Immature natural killer cell (primary cell): ENCODE measurements around the gene KCTD14. TPM values are rescaled to one million over a fixed set of nuclear protein-coding genes. Genes with fewer than 3 reads are reported as not detected.
"Not testable (repeated sequence)": the region's sequence is repeated elsewhere in the genome, so short reads cannot be mapped to it uniquely, and the experiment has no call there.

Source experiments
- DNase-seq, 3 donors: peaks; one replicate each; pipeline ENCODE4 v3.0.0; 2022; ENCODE audit warnings: mixed read lengths in 1 of 3
- H3K27ac Mint-ChIP-seq, 6 donors: one replicate each; pipeline ENCODE4 v1.8.0; 2020; ENCODE audit warnings: mixed read lengths in 6 of 6, mild to moderate bottlenecking in 5 of 6, inconsistent platforms in 4 of 6, moderate library complexity in 3 of 6
- H3K27me3 Mint-ChIP-seq, 3 donors: one replicate each; pipeline ENCODE4 v1.8.0; 2020 to 2021; ENCODE audit warnings: low read depth in 3 of 3, mild to moderate bottlenecking in 3 of 3, mixed read lengths in 3 of 3, moderate library complexity in 3 of 3, inconsistent platforms in 1 of 3
- H3K36me3 Mint-ChIP-seq, 3 donors: one replicate each; pipeline ENCODE4 v1.8.0; 2020; ENCODE audit warnings: mixed read lengths in 3 of 3, inconsistent platforms in 2 of 3, mild to moderate bottlenecking in 2 of 3
- H3K4me1 Mint-ChIP-seq, 2 donors: one replicate each; pipeline ENCODE4 v1.8.0; 2020; ENCODE audit warnings: inconsistent platforms in 2 of 2, mild to moderate bottlenecking in 2 of 2, mixed read lengths in 2 of 2, moderate library complexity in 1 of 2
- H3K4me3 Mint-ChIP-seq, 5 donors: one replicate each; pipeline ENCODE4 v1.8.0; 2020; ENCODE audit warnings: mild to moderate bottlenecking in 5 of 5, mixed read lengths in 5 of 5, inconsistent platforms in 3 of 5, moderate library complexity in 3 of 5
- H3K9me3 Mint-ChIP-seq, 6 donors: one replicate each; pipeline ENCODE4 v1.8.0; 2020; ENCODE audit warnings: mild to moderate bottlenecking in 6 of 6, mixed read lengths in 6 of 6, inconsistent platforms in 4 of 6, moderate library complexity in 3 of 6
- polyA plus RNA-seq, 3 donors: library from polyadenylated mRNA; unstranded; fragments of 300-500 nt; fragmentation: Illumina TruSeq; gene quantifications; one replicate each; pipeline ENCODE4 v1.2.3, GENCODE V29; 2021

The KCTD14 gene
- polyA plus RNA-seq, 3 donors from 2014 or later, result 0.82 TPM; not detected in 2

DNA sequence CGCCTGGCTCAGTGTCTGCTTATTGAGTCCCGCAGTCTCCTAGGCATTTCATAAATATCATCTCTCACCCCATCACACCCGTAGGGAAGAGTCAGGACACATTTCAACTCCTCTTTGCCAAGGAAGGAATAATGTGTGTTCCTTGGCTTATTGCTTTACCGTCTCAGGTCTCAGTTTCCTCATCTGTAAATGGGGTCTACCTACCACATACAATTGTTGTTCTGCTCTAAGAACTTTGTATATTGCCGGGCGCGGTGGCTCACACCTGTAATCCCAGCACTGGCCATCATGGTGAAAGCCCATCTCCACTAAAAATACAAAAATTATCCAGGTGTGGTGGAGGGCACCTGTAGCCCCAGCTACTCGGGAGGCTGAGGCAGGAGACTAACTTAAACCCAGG lies 37.5 kb upstream of the KCTD14 start:
- H3K36me3 Mint-ChIP-seq, result peaks cover 0 to 3% (median 0%) of the 10 kb centered on the region in 3 donors
- no peaks in the 10 kb centered on the region for H3K27me3 Mint-ChIP-seq
- H3K27ac Mint-ChIP-seq, result no peak overlapping the region
- no peaks in the 10 kb centered on the region for H3K4me1 Mint-ChIP-seq
- no peak for DNase-seq
- H3K9me3 Mint-ChIP-seq, result no peaks in the 10 kb centered on the region
- no peak overlapping the region for H3K4me3 Mint-ChIP-seq

DNA sequence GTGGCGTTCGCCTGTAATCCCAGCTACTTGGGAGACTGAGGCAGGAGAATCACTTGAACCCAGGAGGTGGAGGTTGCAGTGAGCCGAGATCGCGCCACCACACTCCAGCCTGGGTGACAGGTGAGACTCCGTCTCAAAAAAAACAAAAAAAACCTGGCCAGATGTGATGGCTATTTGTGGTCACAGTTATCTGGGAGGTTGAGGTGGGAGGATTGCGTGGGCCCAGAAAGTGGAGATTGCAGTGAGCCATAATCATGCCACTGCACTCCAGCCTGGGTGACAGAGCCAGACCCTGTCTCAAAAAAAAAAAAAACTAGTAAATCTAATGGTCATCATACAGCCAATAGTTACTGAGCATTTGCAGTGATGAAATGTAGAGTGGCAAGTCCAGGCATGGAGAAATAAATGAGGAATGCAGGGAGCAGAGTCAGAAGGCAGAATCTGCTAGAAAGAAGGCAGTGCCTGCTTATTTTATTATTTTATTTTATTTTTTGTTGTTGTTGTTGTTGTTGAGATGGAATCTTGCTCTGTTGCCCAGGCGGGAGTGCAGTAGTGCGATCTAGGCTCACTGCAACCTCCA lies 36.8 kb upstream of the KCTD14 start:
- DNase-seq, H3K27me3 Mint-ChIP-seq, H3K36me3 Mint-ChIP-seq, H3K4me3 Mint-ChIP-seq, H3K27ac Mint-ChIP-seq, H3K4me1 Mint-ChIP-seq, H3K9me3 Mint-ChIP-seq: not testable (repeated sequence)

DNA sequence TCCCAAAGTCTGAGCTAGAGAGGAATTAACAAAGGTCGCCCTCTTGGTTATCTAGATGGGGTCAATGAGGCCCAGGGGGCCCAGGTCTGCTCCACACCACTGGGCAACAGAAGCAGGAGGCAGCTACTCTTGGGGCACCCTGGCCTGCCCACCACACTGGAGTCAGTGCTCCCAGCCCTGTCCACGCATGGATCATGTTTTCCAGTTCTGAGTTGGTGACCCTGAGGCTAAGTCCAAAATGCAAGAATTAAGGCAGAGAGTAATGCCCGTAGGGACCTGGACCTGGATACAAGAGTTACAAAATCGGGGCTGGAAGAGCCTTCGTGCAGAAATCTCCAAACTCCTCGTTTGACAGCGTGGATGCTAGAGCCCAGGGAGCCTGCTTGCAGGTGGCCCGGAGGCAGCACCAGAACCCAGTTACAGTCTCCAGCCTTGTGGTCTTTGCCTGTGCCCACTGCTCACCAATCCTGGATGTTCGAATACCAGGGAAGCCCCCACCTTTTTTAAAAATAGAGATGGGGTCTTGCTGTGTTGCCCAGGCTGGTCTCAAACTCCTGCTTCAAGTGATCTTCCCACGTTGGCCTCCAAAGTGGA lies 34.5 kb upstream of the KCTD14 start:
- no peaks in the 10 kb centered on the region for H3K9me3 Mint-ChIP-seq

DNA sequence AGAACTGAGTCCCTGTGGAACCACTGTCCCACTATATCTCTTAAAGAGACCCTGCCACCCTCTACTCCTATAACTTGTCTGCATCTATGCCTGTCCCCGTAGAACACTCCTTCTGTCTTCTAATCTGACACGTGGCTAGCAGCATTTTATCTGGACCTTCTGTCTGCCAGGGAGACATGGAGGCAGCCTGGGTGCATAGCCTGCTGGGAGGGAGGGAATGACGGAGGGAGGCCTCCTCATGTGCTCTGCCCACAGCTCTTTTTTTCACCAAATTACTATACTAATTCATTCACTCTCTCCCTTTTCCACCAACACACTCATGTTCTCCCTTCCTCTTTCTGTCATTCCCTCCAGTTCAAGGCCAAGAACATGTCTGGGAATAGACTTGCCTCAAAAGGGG lies 33.0 kb upstream of the KCTD14 start:
- Mint-ChIP-seq H3K9me3 (no peaks in the 10 kb centered on the region), H3K4me1 (no peaks in the 10 kb centered on the region), H3K4me3 (no peak overlapping the region), H3K27me3 (no peaks in the 10 kb centered on the region), H3K27ac (no peak overlapping the region), H3K36me3 (no peaks in the 10 kb centered on the region)
- DNase-seq, result no peak

More for the DNA sequence above, 34.5 kb upstream of the KCTD14 start:
- Mint-ChIP-seq H3K27ac (no peak overlapping the region), H3K4me3 (no peak overlapping the region), H3K36me3 (no peaks in the 10 kb centered on the region), H3K4me1 (no peaks in the 10 kb centered on the region), H3K27me3 (no peaks in the 10 kb centered on the region)
- DNase-seq, result no peak

DNA sequence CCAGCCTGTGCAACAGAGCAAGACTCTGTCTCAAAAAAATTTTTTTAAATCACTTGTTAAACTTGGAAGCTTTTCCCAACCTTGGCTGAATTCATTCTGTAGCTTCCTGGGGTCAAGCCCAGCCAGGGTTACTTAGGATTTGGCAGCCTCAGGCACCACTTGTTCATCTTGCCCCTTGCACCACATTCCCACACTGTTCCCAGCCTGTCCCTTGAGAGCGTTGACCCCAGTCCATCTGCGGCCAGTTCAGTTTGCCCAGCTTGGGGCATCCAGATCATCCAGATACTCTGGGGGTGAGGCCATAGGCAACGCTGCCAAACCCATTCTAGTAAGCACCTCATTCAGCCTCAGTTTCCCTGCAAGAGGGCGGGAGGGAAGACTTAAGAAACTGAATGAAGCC lies 31.9 kb upstream of the KCTD14 start:
- H3K27me3 Mint-ChIP-seq, result peaks cover 0 to under 1% (median 0%) of the 10 kb centered on the region in 3 donors
- H3K27ac Mint-ChIP-seq, result no peak overlapping the region
- H3K36me3 Mint-ChIP-seq, result no peaks in the 10 kb centered on the region
- H3K4me3 Mint-ChIP-seq, result no peak overlapping the region
- no peaks in the 10 kb centered on the region for H3K4me1 Mint-ChIP-seq
- no peaks in the 10 kb centered on the region for H3K9me3 Mint-ChIP-seq
- DNase-seq, result no peak

DNA sequence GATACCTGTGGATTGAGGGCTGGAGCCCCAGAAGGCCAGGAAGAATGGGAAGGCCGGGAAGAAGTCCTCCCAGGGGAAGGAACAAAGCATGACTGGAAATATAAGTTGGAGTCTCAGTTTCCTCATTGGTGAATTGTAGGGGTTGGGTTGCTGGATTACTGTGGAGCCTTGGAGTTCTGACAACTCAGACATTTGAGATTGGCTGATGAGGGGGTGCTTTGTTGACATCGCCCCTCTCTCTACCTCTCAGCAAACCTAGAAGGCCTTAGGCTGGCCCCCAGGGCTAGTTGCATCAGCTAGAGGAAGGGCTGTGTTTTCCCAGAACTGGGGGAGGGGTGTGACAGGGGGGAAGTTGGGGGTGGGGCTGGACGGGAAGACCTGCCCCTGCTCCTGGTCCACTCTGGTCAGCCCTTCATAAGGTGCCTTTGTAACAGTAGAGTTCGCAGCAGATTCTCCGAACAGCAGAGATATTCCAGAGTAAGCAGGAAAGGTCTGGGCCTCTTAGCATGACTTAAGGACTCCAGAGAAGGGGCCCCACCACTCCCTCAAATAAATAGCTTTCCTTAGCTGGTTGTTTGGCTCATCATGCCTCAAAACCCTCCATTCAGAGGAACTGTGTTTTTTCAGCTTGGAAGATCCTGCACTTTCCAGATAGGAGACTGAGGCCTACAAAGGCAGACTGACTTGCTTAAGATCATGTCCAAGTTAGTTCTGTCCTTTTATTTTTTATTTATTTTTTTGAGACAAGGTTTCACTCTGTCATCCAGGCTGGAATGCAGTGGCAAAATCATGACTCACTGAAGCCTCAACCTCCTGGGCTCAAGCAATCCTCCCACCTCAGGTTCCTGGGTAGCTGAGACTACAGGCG lies 28.1 kb upstream of the KCTD14 start:
- H3K4me3 Mint-ChIP-seq, result no peak overlapping the region
- H3K4me1 Mint-ChIP-seq, result peaks cover 0 to 2% of the 10 kb centered on the region in 2 donors
- no peak overlapping the region for H3K27ac Mint-ChIP-seq
- H3K27me3 Mint-ChIP-seq, result peaks cover 0 to 3% (median 2%) of the 10 kb centered on the region in 3 donors
- DNase-seq, result no peak
- no peaks in the 10 kb centered on the region for H3K36me3 Mint-ChIP-seq
- H3K9me3 Mint-ChIP-seq, result peaks cover 0 to 2% (median 0%) of the 10 kb centered on the region in 6 donors

DNA sequence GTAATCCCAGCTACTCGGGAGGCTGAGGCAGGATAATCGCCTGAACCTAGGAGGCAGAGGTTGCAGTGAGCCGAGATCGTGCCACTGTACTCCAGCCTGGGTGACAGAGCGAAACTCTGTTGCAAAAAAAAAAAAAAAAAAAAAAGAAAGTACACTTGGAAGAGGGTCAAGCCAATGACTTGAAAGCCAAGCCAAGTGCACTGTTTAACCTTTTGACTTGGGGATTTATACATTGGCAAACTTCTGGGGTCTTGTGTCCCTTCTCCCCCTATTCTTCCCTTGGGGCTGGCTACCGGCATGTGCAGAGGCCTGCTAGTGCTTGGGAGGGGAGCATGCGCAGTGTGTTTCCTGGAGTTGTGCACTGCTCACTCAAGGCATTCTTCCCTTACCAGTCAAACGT lies 26.3 kb upstream of the KCTD14 start:
- Mint-ChIP-seq H3K27ac (peak overlapping the region in 1 of 6 donors; percentile 29), H3K36me3 (no peaks in the 10 kb centered on the region), H3K9me3 (peaks cover 0 to 2% (median 0%) of the 10 kb centered on the region in 6 donors), H3K4me1 (peaks cover 5 to 10% of the 10 kb centered on the region in 2 donors), H3K4me3 (no peak overlapping the region), H3K27me3 (peaks cover 0 to 3% (median 2%) of the 10 kb centered on the region in 3 donors)
- no peak for DNase-seq

DNA sequence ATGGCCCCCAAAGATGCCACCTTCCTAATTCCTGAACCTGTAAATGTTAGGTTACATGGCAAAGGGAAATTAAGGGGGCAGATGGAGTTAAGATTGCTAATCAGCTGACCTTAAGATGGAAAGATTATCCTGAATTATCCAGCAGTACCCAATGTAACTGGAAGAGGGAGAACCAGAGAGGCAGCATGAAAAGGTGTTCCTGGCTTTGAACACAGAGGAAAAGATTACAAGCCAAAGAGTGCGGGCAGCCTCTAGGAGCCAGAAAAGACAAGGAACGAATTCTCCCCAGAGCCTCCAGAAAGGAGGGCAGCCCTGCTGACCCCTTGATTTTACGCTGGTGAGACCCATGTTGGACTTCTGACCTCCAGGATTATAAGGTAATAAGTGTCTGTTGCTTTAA lies 25.5 kb upstream of the KCTD14 start:
- Mint-ChIP-seq H3K36me3 (no peaks in the 10 kb centered on the region), H3K27me3 (peaks cover 0 to 5% (median 2%) of the 10 kb centered on the region in 3 donors), H3K4me1 (peaks cover 5 to 10% of the 10 kb centered on the region in 2 donors), H3K27ac (peak overlapping the region in 1 of 6 donors; percentile 29), H3K9me3 (peaks cover 0 to 2% (median 0%) of the 10 kb centered on the region in 6 donors), H3K4me3 (no peak overlapping the region)
- no peak for DNase-seq

DNA sequence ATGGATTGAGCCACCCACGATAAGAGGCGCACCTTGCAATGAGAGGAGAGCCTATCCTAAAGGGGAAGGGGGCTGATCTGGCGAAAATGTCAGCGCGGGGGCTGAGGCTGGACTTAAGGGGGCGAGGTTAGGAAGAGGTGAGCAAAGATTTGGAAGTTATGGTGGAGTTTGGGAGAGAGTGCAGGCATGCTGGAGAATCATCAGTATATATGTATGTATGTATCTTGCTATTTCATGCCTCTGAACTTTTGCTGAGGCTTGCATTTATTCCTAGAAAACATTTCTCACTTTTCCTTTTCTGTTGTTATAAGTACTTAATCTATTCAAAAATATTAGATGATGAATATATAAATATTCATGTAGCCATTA lies 23.4 kb upstream of the KCTD14 start:
- H3K27ac Mint-ChIP-seq, result no peak overlapping the region
- H3K4me1 Mint-ChIP-seq, result peaks cover 7 to 10% of the 10 kb centered on the region in 2 donors
- DNase-seq, result no peak
- H3K36me3 Mint-ChIP-seq, result no peaks in the 10 kb centered on the region
- peak overlapping the region in 1 of 5 donors; percentile 58 for H3K4me3 Mint-ChIP-seq
- H3K9me3 Mint-ChIP-seq, result peaks cover 0 to 2% (median 0%) of the 10 kb centered on the region in 6 donors
- H3K27me3 Mint-ChIP-seq, result peaks cover 0 to 5% (median 2%) of the 10 kb centered on the region in 3 donors

DNA sequence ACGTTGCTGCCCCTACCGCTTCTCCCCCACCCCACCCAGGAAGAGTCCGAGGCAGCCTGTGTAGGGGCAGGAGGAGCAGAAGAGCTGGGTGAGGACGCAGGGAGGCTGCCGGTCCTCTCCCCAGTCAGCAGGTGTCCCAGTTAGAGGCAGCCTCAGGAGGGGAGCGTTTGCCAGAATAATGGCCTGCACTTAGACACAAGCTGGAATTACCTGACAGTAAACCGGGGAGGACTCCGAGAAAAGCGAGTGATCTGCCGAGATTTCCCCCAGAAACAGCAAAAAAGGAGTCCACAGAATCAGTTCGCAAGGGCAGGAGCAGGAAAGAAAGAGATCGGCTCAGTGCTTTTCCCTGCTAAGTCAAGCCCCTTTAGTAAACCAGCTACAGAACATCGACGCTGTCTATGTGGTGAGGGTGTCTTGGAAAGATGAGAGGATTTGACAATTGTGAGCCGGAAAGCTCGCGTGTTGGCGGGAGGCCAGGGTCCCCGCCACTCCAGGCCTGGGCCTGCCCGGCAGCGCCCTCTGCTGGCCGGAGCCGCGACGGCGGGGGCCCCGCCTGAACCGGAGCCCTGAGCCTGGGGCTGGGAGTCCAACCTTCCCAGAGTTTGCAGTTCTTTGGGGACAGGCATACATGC lies 22.9 kb upstream of the KCTD14 start:
- H3K9me3 Mint-ChIP-seq, result peaks cover 0 to 2% (median 0%) of the 10 kb centered on the region in 6 donors
- peaks cover 9 to 10% of the 10 kb centered on the region in 2 donors for H3K4me1 Mint-ChIP-seq
- peak; percentile 64 to 72 (median 71) for DNase-seq
- H3K4me3 Mint-ChIP-seq, result peak overlapping the region in 4 of 5 donors; percentile 30 to 67 (median 54)
- H3K36me3 Mint-ChIP-seq, result no peaks in the 10 kb centered on the region
- peaks cover 0 to 5% (median 2%) of the 10 kb centered on the region in 3 donors for H3K27me3 Mint-ChIP-seq
- H3K27ac Mint-ChIP-seq, result no peak overlapping the region

DNA sequence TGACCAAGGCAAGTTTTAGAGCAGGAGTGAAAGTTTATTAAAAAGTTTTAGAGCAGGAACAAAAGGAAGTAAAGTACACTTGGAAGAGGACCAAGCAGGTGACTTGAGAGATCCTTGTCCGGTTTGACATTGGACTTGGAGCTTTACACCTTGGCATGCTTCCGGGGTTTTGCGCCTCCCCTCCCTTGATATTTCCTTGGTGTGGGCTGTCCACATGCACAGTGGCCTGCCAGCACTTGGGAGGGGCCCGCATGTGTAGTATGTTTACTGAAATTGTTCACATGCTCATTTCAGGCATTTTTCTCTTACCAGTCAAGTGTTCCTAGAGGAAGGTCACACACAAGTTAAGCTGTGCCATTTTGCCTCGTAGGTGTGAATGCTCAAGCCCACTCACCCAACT lies 21.6 kb upstream of the KCTD14 start:
- Mint-ChIP-seq H3K9me3 (peaks cover 0 to 2% (median 0%) of the 10 kb centered on the region in 6 donors), H3K27ac (no peak overlapping the region)

DNA sequence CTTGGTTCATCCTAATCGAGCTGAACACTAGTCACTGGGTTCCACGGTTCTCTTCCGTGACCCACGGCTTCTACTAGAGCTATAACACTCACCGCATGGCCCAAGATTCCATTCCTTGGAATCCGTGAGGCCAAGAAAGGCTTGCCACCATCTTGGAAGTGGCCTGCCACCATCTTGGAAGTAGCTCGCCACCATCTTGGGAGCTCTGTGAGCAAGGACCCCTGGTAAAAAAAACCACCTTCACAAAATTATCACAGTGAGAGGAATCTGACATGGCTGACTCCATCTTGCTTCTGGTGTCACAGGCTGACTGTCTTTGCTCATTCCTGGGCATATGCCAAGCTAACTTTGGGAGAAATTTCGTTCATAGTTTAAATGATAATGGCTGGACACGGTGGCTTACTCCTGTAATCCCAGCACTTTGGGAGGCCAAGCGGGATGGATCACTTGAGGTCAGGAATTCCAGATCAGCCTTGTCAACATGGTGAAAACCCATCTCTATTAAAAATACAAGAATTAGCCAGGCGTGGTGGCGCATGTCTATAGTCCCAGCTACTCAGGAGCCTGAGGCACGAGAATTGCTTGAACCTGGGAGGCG lies 18.9 kb upstream of the KCTD14 start:
- Mint-ChIP-seq H3K27ac (peak overlapping the region in 2 of 6 donors; percentile 48 to 52), H3K4me1 (peaks cover 23 to 24% of the 10 kb centered on the region in 2 donors), H3K27me3 (peaks cover 1 to 2% (median 2%) of the 10 kb centered on the region in 3 donors), H3K36me3 (no peaks in the 10 kb centered on the region), H3K9me3 (peaks cover 0 to 2% (median 0%) of the 10 kb centered on the region in 6 donors), H3K4me3 (peak overlapping the region in 1 of 5 donors; percentile 47)
- no peak for DNase-seq

More for the DNA sequence above, 21.6 kb upstream of the KCTD14 start:
- no peak overlapping the region for H3K4me3 Mint-ChIP-seq
- H3K4me1 Mint-ChIP-seq, result peaks cover 16 to 19% of the 10 kb centered on the region in 2 donors
- no peaks in the 10 kb centered on the region for H3K36me3 Mint-ChIP-seq
- peaks cover 1 to 3% (median 2%) of the 10 kb centered on the region in 3 donors for H3K27me3 Mint-ChIP-seq
- DNase-seq, result no peak

DNA sequence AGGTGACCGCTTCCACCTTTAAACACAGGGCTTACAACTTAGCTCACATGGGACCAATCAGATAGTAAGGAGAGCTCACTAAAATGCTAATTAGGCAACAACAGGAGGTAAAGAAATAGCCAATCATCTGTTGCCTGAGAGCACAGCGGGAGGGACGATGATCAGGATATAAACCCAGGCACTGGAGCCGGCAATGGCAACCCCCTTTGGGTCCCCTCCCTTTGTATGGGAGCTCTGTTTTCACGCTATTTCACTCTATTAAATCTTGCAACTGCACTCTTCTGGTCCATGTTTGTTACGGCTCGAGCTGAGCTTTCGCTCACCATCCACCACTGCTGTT lies 18.3 kb upstream of the KCTD14 start:
- not testable (repeated sequence) for H3K36me3 Mint-ChIP-seq, DNase-seq, H3K9me3 Mint-ChIP-seq, H3K27me3 Mint-ChIP-seq
- Mint-ChIP-seq H3K27ac (peak overlapping the region in 2 of 6 donors; percentile 48 to 52), H3K4me1 (peaks cover 23% of the 10 kb centered on the region in 2 donors), H3K4me3 (peak overlapping the region in 1 of 5 donors; percentile 47)
